NB4 (cell line): Measurements from ENCODE around the gene CLSTN2.

ENCODE experiments used
- DNase-seq: peaks from one replicate; pipeline ENCODE4 v3.0.0; 2010; ENCODE audit warnings: low read depth
- H3K4me3 ChIP-seq: one replicate; pipeline ENCODE4 v1.5.1; 2011; ENCODE audit warnings: mild to moderate bottlenecking, low read depth, low read length, moderate library complexity
- CTCF ChIP-seq: IDR thresholded peaks from one replicate; pipeline ENCODE4 v1.5.1; 2012; ENCODE audit warnings: low read depth, low read length
- MAX ChIP-seq: IDR thresholded peaks from 2 replicates; pipeline ENCODE4 v1.6.1; 2011; ENCODE audit warnings: low read depth, low read length
- MYC ChIP-seq: IDR thresholded peaks from 2 replicates; pipeline ENCODE4 v1.6.1; 2011; ENCODE audit warnings: low read depth, low read length
- POLR2A ChIP-seq: IDR thresholded peaks from 2 replicates; pipeline ENCODE4 v1.6.1; 2011; ENCODE audit warnings: mild to moderate bottlenecking; ENCODE audit not compliant: insufficient read length; ENCODE audit errors: extremely low read depth

The CLSTN2 gene

GRCh38 chr3:140177943-140178342, 243.0 kb downstream of the CLSTN2 start:
- H3K4me3 ChIP-seq: no peak overlapping the region
- TF ChIP-seq CTCF (no peak), MAX (no peak)
- no peak for DNase-seq

- H3K4me3 ChIP-seq: no peak overlapping the region
- no peak for TF ChIP-seq MYC
- TF ChIP-seq POLR2A: no peak
- TF ChIP-seq CTCF: no peak
- no peak for TF ChIP-seq MAX
- no peak for DNase-seq
Observed at GRCh38 chr3:140178482-140178881, 243.5 kb downstream of the CLSTN2 start.

- no peak for DNase-seq
- TF ChIP-seq MAX (no peak), CTCF (no peak), POLR2A (no peak), MYC (no peak)
- no peak overlapping the region for H3K4me3 ChIP-seq
Observed at GRCh38 chr3:140180603-140181002, 245.6 kb downstream of the CLSTN2 start.

GRCh38 chr3:140185375-140185774, 250.4 kb downstream of the CLSTN2 start:
- H3K4me3 ChIP-seq: no peak overlapping the region
- DNase-seq: no peak
- no peak for TF ChIP-seq CTCF
- TF ChIP-seq MYC: no peak
- TF ChIP-seq POLR2A: no peak
- no peak for TF ChIP-seq MAX

GRCh38 chr3:140186421-140186920, 251.5 kb downstream of the CLSTN2 start:
- TF ChIP-seq MAX: no peak
- DNase-seq: no peak
- no peak overlapping the region for H3K4me3 ChIP-seq

GRCh38 chr3:140187028-140187427, 252.0 kb downstream of the CLSTN2 start:
- TF ChIP-seq MAX: no peak
- no peak for TF ChIP-seq POLR2A
- TF ChIP-seq CTCF: no peak
- no peak for TF ChIP-seq MYC
- DNase-seq: no peak
- H3K4me3 ChIP-seq: no peak overlapping the region
